Measurements from ENCODE around the gene SUCNR1.
"Not testable (repeated sequence)": the region's sequence is repeated elsewhere in the genome, so short reads cannot be mapped to it uniquely, and the experiment has no call there.

- TF ChIP-seq CTCF, EP300, POLR2A (IDR thresholded peaks at IDR 0.05): not testable (repeated sequence)
Measured at GRCh38 chr3:151887450-151888211, 14.2 kb downstream of the SUCNR1 start.
